Fibroblast of lung (primary cell): ENCODE measurements around the gene GDF11. TPM values are rescaled to one million over a fixed set of nuclear protein-coding genes. Genes with fewer than 3 reads are reported as not detected.
A peak's percentile ranks its signal among the peaks of the same experiment; 100 is the strongest.

Source experiments
- DNase-seq, 2 donors: peaks; one replicate each; pipeline versions ENCODE4 v3.0.0 to v3.0.0-alpha.2; 2010; ENCODE audit warnings: low read depth in 2 of 2
- H2AFZ ChIP-seq: 2 replicates; pipeline ENCODE4 v1.5.1; 2012; ENCODE audit warnings: low read length, control low read depth, inconsistent platforms
- H3K27ac ChIP-seq: 2 replicates; pipeline ENCODE4 v1.5.1; 2011; ENCODE audit warnings: low read length, control low read depth; ENCODE audit not compliant: insufficient read depth
- H3K27me3 ChIP-seq: 2 replicates; pipeline ENCODE4 v1.5.1; 2011; ENCODE audit warnings: mild to moderate bottlenecking, low read length; ENCODE audit not compliant: control insufficient read depth, insufficient read depth
- H3K36me3 ChIP-seq: 2 replicates; pipeline ENCODE4 v1.5.1; 2011; ENCODE audit warnings: low read length; ENCODE audit not compliant: control insufficient read depth, insufficient read depth
- H3K4me1 ChIP-seq: 2 replicates; pipeline ENCODE4 v1.5.1; 2011; ENCODE audit warnings: low read length; ENCODE audit not compliant: control insufficient read depth, insufficient read depth; ENCODE audit errors: extremely low read depth
- H3K4me2 ChIP-seq: 2 replicates; pipeline ENCODE4 v1.5.1; 2011; ENCODE audit warnings: low read length, control low read depth; ENCODE audit not compliant: insufficient read depth; ENCODE audit errors: extremely low read depth
- H3K4me3 ChIP-seq, 4 experiments: fragments of 200-600 bp in 1 of 4; sonication (generic) in 1 of 4; replicated peaks in 1 of 4; 2 replicates each; pipeline ENCODE4 v1.5.1; 2011 to 2016; ENCODE audit warnings: low read length in 4 of 4, low read depth in 3 of 4, mild to moderate bottlenecking in 3 of 4, control low read depth in 2 of 4, inconsistent platforms in 1 of 4, mixed read lengths in 1 of 4; ENCODE audit not compliant: insufficient read depth in 1 of 4; ENCODE audit errors: control extremely low read depth in 1 of 4
- H3K79me2 ChIP-seq: 2 replicates; pipeline ENCODE4 v1.5.1; 2012; ENCODE audit warnings: mild to moderate bottlenecking, low read length, inconsistent platforms; ENCODE audit not compliant: control insufficient read depth, insufficient read depth
- H3K9ac ChIP-seq: 2 replicates; pipeline ENCODE4 v1.5.1; 2011; ENCODE audit warnings: mild to moderate bottlenecking, low read length, control low read depth; ENCODE audit not compliant: insufficient read depth
- H3K9me3 ChIP-seq: 2 replicates; pipeline ENCODE4 v1.5.1; 2012; ENCODE audit warnings: low read depth, low read length; ENCODE audit not compliant: control insufficient read depth, insufficient read depth
- H4K20me1 ChIP-seq: 2 replicates; pipeline ENCODE4 v1.5.1; 2011; ENCODE audit warnings: low read length; ENCODE audit not compliant: control insufficient read depth, insufficient read depth; ENCODE audit errors: extremely low read depth
- CTCF ChIP-seq, 2 donors: IDR thresholded peaks in 1 of 2; conservative IDR thresholded peaks in 1 of 2; 1 replicate in 1 of 2; 2 replicates in 1 of 2; pipeline ENCODE4 v1.5.1; 2011 to 2012; ENCODE audit warnings: low read length in 2 of 2, control low read depth in 1 of 2, inconsistent platforms in 1 of 2, low read depth in 1 of 2, mild to moderate bottlenecking in 1 of 2
- EZH2 ChIP-seq: IDR thresholded peaks from 2 replicates; pipeline ENCODE4 v1.5.1; 2012; ENCODE audit warnings: low read length, control low read depth, mild to moderate bottlenecking; ENCODE audit errors: missing control alignments
- polyA plus RNA-seq, 2 donors: library from polyadenylated mRNA; depleted of rRNA in 1 of 2; stranded (reverse) in 1 of 2; unstranded in 1 of 2; fragments of >200 nt; gene quantifications; 2 replicates each; pipeline ENCODE4 v1.2.1, GENCODE V29; 2011 to 2012; ENCODE audit warnings: missing spikeins in 1 of 2
- total RNA-seq: library from RNA; depleted of rRNA; stranded (reverse); fragments of >200 nt; gene quantifications from 2 replicates; pipeline ENCODE4 v1.2.1, GENCODE V29; 2014

GDF11 gene
- total and polyA plus RNA-seq, 2 donors (not counting 1 experiment from before 2014, with no cell fraction given): 4.3 to 9.4 TPM

- no peak overlapping the region for H2AFZ ChIP-seq
- no peaks in the 10 kb centered on the region for H3K27me3 ChIP-seq
- H3K4me3 ChIP-seq: peak overlapping the region; percentile 53 to 77 (median 66)
- no peaks in the 10 kb centered on the region for H4K20me1 ChIP-seq
- H3K27ac ChIP-seq: peak overlapping the region; percentile 90
- peaks cover 60% of the 10 kb centered on the region for H3K4me1 ChIP-seq
- H3K36me3 ChIP-seq: no peaks in the 10 kb centered on the region
- no peaks in the 10 kb centered on the region for H3K9me3 ChIP-seq
- peak overlapping the region; percentile 81 for H3K4me2 ChIP-seq
- H3K79me2 ChIP-seq: peaks cover 4% of the 10 kb centered on the region
- no peak for TF ChIP-seq EZH2
- TF ChIP-seq CTCF (conservative IDR thresholded peaks at IDR 0.05 in 1 of 2, IDR thresholded peaks at IDR 0.05 in 1 of 2; ENCODE audit: low read depth in 1 of 2, low read length in 2 of 2): no peak
- peak; percentile 49 to 85 for DNase-seq
- H3K9ac ChIP-seq: peak overlapping the region; percentile 47
Measured at GRCh38 chr12:55717011-55718007, 25.6 kb upstream of the GDF11 start.

GRCh38 chr12:55718015-55718414 is 24.9 kb upstream of the GDF11 start:
- TF ChIP-seq CTCF (conservative IDR thresholded peaks at IDR 0.05 in 1 of 2, IDR thresholded peaks at IDR 0.05 in 1 of 2; ENCODE audit: low read depth in 1 of 2, low read length in 2 of 2) (no peak), EZH2 (no peak)
- Histone ChIP-seq H4K20me1 (no peaks in the 10 kb centered on the region), H3K36me3 (no peaks in the 10 kb centered on the region), H3K27ac (peak overlapping the region; percentile 90), H3K9ac (no peak overlapping the region), H3K4me2 (peak overlapping the region; percentile 33), H3K79me2 (peaks cover 4% of the 10 kb centered on the region), H2AFZ (no peak overlapping the region), H3K27me3 (no peaks in the 10 kb centered on the region), H3K4me1 (peaks cover 53% of the 10 kb centered on the region), H3K9me3 (no peaks in the 10 kb centered on the region), H3K4me3 (peak overlapping the region in 2 of 4 experiments; percentile 15 to 19)
- DNase-seq: peak in 1 of 2 donors; percentile 62

- H3K4me2 ChIP-seq: peak overlapping the region; percentile 25
- no peak overlapping the region for H3K9ac ChIP-seq
- H2AFZ ChIP-seq: no peak overlapping the region
- peaks cover 4% of the 10 kb centered on the region for H3K36me3 ChIP-seq
- no peaks in the 10 kb centered on the region for H4K20me1 ChIP-seq
- no peak for DNase-seq
- peaks cover 6% of the 10 kb centered on the region for H3K79me2 ChIP-seq
- peak overlapping the region in 2 of 4 experiments; percentile 0 to 19 for H3K4me3 ChIP-seq
- no peak for TF ChIP-seq CTCF (conservative IDR thresholded peaks at IDR 0.05 in 1 of 2, IDR thresholded peaks at IDR 0.05 in 1 of 2; ENCODE audit: low read depth in 1 of 2, low read length in 2 of 2)
- TF ChIP-seq EZH2: no peak
- H3K27ac ChIP-seq: peak overlapping the region; percentile 90
- H3K4me1 ChIP-seq: peaks cover 51% of the 10 kb centered on the region
- H3K27me3 ChIP-seq: no peaks in the 10 kb centered on the region
- H3K9me3 ChIP-seq: no peaks in the 10 kb centered on the region
Measured at GRCh38 chr12:55718624-55719275, 24.2 kb upstream of the GDF11 start.
